ENCODE results near the gene ARHGAP4. TPM values are rescaled to one million over a fixed set of nuclear protein-coding genes. Genes with fewer than 3 reads are reported as not detected.

ARHGAP4 gene
- total and polyA plus RNA-seq, 3 donors from 2014 or later = 25.6 to 41.3 (median 34.6) TPM

- TF ChIP-seq, protein P1, sequence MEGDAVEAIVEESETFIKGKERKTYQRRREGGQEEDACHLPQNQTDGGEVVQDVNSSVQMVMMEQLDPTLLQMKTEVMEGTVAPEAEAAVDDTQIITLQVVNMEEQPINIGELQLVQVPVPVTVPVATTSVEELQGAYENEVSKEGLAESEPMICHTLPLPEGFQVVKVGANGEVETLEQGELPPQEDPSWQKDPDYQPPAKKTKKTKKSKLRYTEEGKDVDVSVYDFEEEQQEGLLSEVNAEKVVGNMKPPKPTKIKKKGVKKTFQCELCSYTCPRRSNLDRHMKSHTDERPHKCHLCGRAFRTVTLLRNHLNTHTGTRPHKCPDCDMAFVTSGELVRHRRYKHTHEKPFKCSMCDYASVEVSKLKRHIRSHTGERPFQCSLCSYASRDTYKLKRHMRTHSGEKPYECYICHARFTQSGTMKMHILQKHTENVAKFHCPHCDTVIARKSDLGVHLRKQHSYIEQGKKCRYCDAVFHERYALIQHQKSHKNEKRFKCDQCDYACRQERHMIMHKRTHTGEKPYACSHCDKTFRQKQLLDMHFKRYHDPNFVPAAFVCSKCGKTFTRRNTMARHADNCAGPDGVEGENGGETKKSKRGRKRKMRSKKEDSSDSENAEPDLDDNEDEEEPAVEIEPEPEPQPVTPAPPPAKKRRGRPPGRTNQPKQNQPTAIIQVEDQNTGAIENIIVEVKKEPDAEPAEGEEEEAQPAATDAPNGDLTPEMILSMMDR (IDR thresholded peaks at IDR 0.05) = no peak
- no peak for TF ChIP-seq POLR2A (IDR thresholded peaks at IDR 0.05)
- no peak overlapping the region for H3K27ac ChIP-seq
- intact Hi-C loops (cut with DNase I; ENCODE audit: low total_unique reads) = no loop called here
- no peak for DNase-seq
- H3K4me3 ChIP-seq = no peak overlapping the region
- H3K9me3 ChIP-seq = no peaks in the 10 kb centered on the region
- 90 to 95% methylated on average over 3 of the region's 3 CpGs for WGBS, 2 donors
- no peaks in the 10 kb centered on the region for H3K27me3 ChIP-seq
- no peaks in the 10 kb centered on the region for H3K36me3 ChIP-seq (ENCODE audit: low read depth, missing control alignments)
- no peaks in the 10 kb centered on the region for H3K4me1 ChIP-seq
Observed at GRCh38 chrX:153937056-153937455, 11.0 kb upstream of the ARHGAP4 start.

DNA sequence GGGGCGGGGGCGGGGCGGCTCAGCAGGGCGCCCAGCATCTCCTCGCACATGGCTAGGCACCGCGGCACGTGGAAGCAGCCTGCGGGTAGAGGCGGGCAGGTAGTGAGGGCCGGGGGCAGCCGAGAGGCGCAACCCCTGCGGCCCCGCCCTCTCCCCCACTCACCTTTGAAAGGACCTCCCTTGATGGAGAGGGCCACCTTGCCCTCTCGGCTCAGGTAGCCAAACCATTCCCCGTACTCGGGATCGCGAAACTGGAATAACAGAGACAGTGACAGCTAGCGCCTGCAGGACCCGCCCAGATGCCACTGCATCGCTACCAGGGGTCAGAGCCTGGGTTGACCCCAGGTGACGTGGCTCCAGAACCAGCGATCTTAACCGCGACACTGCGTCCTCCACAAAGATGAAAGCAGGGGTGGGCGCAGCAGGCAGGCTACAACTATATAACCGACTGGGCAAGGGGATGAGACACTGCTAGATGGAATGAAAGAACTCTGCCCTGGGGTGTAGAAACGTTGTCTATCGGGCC lies 9.3 kb upstream of the ARHGAP4 start:
- 11 to 22% methylated on average over 7 to 22 of the region's 32 CpGs for whole genome bisulfite sequencing, 2 donors
- intact Hi-C loops (cut with DNase I; ENCODE audit: low total_unique reads) = no loop called here
- no peak overlapping the region for H3K27ac ChIP-seq

DNA sequence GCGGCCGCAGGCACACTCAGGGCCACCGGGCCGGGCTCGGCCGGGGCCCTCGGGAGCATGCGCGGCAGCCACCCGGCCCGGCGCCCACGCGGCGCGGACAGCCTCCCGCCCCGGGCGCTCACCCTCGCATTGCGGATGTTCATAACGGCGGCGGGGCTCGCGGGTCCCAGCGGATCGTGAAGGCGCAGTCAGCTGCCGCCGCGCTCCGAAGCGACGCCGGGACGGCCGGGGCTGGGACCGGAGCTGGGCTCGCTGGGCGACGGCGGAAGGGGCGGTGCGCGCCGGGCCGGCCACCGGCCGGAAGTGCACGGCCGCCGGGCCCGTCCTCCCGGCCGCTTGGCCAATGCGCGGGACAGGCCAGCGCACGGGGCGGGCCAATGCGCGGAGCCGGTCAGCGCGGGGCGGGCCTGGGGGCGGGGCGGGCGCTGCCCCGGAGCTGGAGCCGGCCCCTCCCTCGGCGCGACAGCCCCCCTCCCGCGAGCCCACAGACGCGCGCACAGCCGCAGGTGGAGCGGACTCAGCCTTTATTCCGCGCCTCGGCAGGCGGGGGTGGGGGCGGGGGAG lies 8.8 kb upstream of the ARHGAP4 start, which contains the start of gene NAA10:
Gene NAA10, minus strand, starts transcription at position 276 of the 564 bp plus-strand sequence. Its CDS starts 133 bp downstream, at position 143.
- TF ChIP-seq, protein P1 (IDR thresholded peaks at IDR 0.05) = no peak
- no peak for TF ChIP-seq POLR2A (IDR thresholded peaks at IDR 0.05)
- Histone ChIP-seq H3K4me3 (peak within 1 kb of the TSS; percentile 47 to 63), H3K36me3 (ENCODE audit: low read depth, missing control alignments) (no peaks in the 10 kb centered on the region), H3K27me3 (no peaks in the 10 kb centered on the region), H3K4me1 (no peaks in the 10 kb centered on the region), H3K27ac (no peak within 1 kb of the TSS), H3K9me3 (no peaks in the 10 kb centered on the region)
- WGBS, 2 donors = no CpG with 5 or more reads among the region's 87 CpGs
- intact Hi-C loops (cut with DNase I; ENCODE audit: low total_unique reads) = no loop called here
- DNase-seq = peak; percentile 73

More for the DNA sequence above, 9.3 kb upstream of the ARHGAP4 start:
- Histone ChIP-seq H3K4me3 (peak overlapping the region; percentile 36 to 63), H3K36me3 (ENCODE audit: low read depth, missing control alignments) (no peaks in the 10 kb centered on the region), H3K27me3 (no peaks in the 10 kb centered on the region), H3K9me3 (no peaks in the 10 kb centered on the region), H3K4me1 (no peaks in the 10 kb centered on the region)
- TF ChIP-seq, protein P1 (IDR thresholded peaks at IDR 0.05) = no peak
- no peak for TF ChIP-seq POLR2A (IDR thresholded peaks at IDR 0.05)
- no peak for DNase-seq

DNA sequence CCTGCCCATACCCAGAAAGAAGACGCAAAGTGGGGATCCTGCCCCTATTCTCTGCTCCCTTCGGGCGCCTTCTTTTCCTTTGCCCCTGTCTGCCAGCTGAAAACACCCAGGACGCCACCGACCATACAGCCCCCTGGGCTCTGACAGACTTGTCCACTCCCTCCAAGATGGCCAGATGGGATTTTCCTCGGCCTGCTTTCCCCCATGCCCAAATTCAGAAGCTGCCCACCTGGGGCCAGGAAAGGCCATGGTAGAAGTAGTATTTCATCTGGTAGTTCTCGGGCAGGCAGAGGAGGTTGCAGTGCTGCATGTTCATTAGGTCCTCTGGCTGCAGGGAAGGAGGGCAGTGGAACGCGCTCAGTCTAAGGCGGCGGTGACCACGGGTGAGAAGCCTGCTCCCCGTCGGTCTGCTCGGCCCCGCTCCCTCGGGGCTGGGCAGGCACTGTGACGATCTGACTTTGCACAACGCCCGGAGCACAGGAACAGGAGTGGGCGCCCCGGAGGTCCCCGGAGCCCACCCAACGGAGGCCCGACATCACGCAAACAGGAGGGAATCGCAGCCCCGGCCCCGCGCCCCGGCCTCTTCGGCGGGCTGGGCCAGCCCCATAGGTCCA lies 8.2 kb upstream of the ARHGAP4 start:
- Histone ChIP-seq H3K4me1 (no peaks in the 10 kb centered on the region), H3K4me3 (peak overlapping the region; percentile 47 to 63), H3K9me3 (no peaks in the 10 kb centered on the region), H3K27ac (no peak overlapping the region), H3K27me3 (no peaks in the 10 kb centered on the region), H3K36me3 (ENCODE audit: low read depth, missing control alignments) (no peaks in the 10 kb centered on the region)
- intact Hi-C loops (cut with DNase I; ENCODE audit: low total_unique reads) = no loop called here
- 4 to 6% methylated on average over 6 to 25 of the region's 33 CpGs for WGBS, 2 donors
- TF ChIP-seq POLR2A (IDR thresholded peaks at IDR 0.05) = no peak
- TF ChIP-seq, protein P1 (IDR thresholded peaks at IDR 0.05) = no peak
- DNase-seq = no peak

All from testis (tissue), 3 donors.